ENCODE data around the gene CAMKK1.
"Not testable (repeated sequence)": the region's sequence is repeated elsewhere in the genome, so short reads cannot be mapped to it uniquely, and the experiment has no call there.

The CAMKK1 gene

DNA sequence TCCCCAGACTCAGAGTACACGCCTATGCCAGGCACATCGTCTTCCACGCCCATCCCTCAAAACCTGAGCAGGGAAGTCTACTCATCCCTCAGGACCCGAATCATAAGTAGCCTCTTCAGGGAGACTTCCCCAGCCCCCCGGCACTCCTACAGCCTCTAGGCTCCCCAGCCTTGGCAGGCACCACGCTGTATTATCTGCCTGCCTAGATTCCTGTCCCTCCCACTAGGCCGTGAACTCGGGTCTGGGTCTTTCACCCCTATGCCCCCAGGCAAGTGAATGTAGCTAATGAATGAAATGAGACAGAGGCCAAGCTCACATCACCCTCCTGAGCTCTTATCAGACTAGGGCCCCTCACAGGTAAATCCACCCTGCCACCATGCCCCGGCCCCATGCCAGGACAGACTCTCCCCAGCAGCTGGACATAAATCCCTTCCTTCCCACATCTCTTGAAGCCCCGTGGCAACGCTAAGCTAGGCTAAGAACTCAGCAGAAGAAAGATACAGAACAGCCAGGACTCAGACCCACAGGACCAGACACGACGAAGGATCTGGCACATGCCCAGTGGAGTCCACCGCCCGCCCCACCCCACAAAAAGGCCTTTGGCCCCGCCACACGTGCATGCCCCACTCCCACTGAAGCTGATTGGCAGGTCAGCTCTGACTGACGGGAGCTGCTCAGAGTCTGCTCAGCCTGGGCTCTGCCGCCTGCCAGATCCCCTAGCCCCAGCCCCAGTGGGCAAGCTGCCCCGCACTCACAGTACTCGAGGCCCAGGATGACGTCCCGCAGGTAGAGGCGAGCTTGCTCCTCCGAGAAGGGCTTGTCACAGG is 13.0 kb downstream of the CAMKK1 start:
- no peak for DNase-seq (ENCODE audit: low read depth in 3 of 3)

DNA sequence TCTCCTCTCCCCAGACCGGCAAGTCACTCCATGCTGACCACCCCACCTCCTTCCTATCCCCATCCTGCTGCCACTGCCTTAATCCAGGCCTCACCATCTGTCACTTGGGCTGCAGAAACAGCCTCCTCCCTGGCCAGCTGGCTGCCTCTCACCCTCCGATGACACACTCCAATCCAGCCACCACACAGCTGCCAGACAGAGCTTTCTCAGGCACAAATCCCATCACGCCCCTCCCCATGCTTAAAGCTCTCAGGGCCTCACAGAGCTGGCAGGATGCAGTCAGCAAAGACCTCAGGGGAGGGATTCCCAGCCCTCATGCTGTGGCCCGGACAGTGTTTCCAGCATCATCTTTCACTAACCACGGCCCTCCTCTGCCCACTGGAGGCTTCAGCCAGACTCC is 13.7 kb downstream of the CAMKK1 start:
- DNase-seq (ENCODE audit: low read depth in 3 of 3), result no peak

DNA sequence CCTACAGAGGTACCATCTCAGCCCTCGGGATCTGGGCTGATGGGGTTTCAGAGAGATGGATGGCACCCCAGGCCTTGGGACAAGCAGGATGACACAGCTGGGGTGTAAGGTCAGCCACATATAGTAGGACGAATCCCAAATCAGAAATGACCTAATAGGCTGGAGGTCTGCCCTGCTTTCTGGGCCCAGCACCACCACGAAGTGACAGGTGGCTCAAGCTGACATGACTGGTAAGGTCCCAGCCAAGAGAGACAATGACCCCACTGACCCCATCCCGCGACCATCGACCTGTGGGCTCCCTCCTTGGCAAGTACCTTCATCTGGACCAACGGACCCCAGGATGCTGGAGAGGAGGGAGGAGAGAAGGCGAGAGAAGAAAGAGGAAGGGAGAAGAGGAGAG is 15.6 kb downstream of the CAMKK1 start:
- DNase-seq (ENCODE audit: low read depth in 3 of 3), result no peak

GRCh38 chr17:3875317-3875716 is 17.5 kb downstream of the CAMKK1 start:
- no peak for DNase-seq (ENCODE audit: low read depth in 3 of 3)

- no peak for DNase-seq (ENCODE audit: low read depth in 3 of 3)
These were observed 19.0 kb downstream of the CAMKK1 start for GRCh38 chr17:3873862-3874261.

GRCh38 chr17:3870871-3871306 is 22.0 kb downstream of the CAMKK1 start:
- no peak for DNase-seq (ENCODE audit: low read depth in 3 of 3)

GRCh38 chr17:3867606-3868005 is 25.2 kb downstream of the CAMKK1 start:
- no peak for DNase-seq (ENCODE audit: low read depth in 3 of 3)

- no peak for DNase-seq (ENCODE audit: low read depth in 3 of 3)
These were observed 25.7 kb downstream of the CAMKK1 start for GRCh38 chr17:3867106-3867505.

DNA sequence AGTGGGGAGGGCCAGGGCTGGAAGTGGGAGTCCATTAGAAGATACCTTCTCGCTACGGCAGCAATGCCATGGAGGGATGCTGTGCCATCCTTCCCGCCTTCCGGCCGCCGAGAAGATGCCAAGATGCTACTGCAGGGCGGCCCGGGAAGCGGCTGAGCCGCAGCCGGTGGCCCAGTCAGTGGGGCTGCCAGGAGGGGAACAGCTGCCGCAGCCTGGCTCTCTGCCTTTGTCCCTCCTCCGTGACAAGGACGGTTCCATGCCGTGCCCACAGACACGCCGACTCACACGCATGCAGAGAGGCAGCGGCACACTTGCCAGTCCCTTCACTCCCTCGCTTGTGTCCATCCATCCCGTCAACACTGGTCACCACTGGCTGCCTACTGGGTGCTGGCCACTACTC is 26.6 kb downstream of the CAMKK1 start:
- no peak for DNase-seq (ENCODE audit: low read depth in 3 of 3)

GRCh38 chr17:3865176-3865575 is 27.7 kb downstream of the CAMKK1 start:
- no peak for DNase-seq (ENCODE audit: low read depth in 3 of 3)

- DNase-seq (ENCODE audit: low read depth in 3 of 3), result no peak
These were observed 28.3 kb downstream of the CAMKK1 start for GRCh38 chr17:3864534-3864933.

DNA sequence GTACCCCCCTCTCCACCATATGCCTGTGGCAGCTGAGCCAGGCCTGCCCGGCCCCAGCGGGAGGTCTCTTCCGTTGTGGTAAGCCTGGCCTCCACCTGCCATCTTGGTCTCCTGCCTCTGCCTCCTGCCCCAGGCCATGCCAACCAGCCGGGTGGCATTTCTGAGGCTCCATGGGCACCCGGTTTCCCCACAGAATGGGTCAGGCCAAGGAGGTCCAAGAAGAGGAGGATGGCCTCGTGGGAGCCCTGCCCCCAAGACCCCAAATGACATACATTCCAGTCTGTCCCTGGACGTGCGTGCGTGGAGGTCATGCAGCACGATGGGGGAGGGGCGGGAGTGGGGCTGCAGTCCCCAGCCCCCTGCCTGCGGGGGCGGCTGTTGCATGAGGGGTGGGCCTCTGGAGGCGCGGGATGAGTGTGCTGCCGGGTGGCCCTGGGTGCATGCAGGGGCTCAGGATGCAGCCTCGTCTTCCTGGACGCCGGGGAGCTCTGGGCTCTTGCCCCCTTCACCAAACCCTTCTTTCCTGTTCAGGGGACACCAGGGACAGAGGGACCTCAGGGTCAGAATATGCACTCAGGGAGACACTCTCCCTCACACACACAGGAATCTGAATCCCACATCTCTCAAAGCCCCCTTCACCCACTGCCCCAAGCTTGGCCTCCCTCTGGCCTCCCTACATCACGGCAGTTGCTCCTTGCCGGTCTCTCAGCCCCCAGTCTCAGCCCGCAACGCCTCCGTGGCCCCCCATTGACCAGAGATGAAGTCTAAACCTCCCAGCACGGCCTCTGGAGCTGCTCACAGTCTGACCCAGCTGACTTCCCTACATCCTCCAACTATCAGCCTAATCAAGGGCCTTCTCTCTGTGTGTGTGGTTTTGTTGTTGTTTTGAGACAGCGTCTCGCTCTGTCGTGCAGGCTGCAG is 30.8 kb downstream of the CAMKK1 start:
- no peak for DNase-seq (ENCODE audit: low read depth in 3 of 3)

DNA sequence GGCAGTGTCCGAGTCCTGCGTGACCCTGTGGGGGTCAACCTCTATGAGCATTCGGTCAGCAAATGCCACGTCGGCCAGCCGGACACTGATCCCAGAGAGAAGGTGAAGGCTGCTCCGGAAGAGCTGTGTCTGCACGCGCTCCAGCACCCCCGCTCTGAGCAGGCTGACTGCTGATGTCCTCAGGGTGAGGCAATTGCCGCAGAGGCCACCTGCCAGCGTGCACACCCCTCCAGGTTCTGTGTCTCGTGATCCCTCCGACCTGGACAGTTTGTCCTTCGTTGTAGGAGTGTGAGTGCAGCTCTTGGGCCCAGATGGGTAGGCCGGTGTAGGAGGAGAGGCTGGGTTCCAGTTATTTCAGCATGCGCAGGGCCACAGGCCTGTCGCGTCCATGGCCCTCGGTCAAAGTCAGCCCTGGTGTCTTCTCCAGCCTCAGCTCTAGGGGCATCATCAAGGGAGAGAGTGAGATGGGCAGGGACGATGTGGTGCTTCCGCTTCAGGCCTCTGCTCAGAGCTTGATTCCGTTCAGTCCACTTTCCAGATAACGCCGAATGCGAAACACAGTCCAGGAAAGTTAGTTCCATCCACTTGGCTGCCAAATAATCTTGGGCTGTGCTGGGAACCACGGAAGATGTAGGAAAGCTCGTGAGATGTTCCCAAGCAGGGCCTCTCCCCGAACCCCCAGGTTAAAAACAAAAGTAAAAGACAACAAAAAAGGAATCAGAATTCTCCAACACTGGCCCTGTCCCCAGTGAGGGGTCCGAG is 31.7 kb downstream of the CAMKK1 start:
- DNase-seq (ENCODE audit: low read depth in 3 of 3), result no peak

- no peak for DNase-seq (ENCODE audit: low read depth in 3 of 3)
These were observed 32.9 kb downstream of the CAMKK1 start for GRCh38 chr17:3859940-3860339.

GRCh38 chr17:3857261-3858105 is 35.4 kb downstream of the CAMKK1 start:
- no peak for DNase-seq (ENCODE audit: low read depth in 3 of 3)

DNA sequence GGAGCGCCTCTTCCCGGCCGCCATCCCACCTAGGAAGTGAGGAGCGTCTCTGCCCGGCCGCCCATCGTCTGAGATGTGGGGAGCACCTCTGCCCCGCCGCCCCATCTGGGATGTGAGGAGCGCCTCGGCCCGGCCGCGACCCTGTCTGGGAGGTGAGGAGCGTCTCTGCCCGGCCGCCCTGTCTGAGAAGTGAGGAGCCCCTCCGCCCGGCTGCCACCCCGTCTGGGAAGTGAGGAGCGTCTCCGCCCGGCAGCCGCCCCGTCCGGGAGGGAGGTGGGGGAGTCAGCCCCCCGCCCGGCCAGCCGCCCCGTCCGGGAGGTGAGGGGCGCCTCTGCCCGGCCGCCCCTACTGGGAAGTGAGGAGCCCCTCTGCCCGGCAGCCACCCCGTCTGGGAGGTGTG is 38.6 kb downstream of the CAMKK1 start:
- not testable (repeated sequence) for DNase-seq (ENCODE audit: low read depth in 3 of 3)

- DNase-seq (ENCODE audit: low read depth in 3 of 3), result no peak
These were observed 40.3 kb downstream of the CAMKK1 start for GRCh38 chr17:3852561-3852960.

DNA sequence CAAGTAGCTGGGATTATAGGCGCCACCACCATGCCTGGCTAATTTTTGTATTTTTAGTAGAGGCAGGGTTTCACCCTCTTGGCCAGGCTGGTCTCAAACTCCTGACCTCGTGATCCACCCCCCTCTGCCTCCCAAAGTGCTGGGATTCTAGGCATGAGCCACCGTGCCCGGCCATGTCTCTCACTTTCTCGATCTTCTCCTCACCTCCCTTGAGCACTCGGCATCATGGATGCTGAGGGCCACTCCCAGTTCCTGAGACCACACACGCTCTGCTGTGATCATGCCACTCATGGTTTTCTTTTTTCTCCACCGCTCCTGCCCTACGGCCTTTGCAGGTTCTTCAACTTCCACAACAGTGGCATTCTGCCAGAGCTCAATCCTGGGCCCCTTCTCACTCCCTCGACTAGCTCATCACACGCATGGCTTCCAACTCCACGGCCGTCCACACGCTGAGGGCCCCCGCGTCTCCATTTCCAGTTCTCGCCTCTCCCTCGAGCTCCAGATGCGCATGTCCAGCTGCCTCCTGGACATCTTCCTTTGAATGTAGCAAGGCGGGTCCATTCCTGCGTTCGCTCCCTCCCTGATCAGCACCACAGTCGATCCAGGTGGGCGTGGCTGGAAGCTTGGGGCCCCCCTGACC is 41.3 kb downstream of the CAMKK1 start:
- no peak for DNase-seq (ENCODE audit: low read depth in 3 of 3)

- DNase-seq (ENCODE audit: low read depth in 3 of 3), result no peak
These were observed 44.5 kb downstream of the CAMKK1 start for GRCh38 chr17:3848229-3848835.

- no peak for DNase-seq (ENCODE audit: low read depth in 3 of 3)
These were observed 45.6 kb downstream of the CAMKK1 start for GRCh38 chr17:3847165-3847670.

Data from stimulated activated CD4-positive, alpha-beta T cell treated with anti-CD3 and anti-CD28 coated beads, TNF-alpha, amount 100 ng/mL, for 48 hours (primary cell).